ENCODE measurements around the gene DIPK1B. TPM values are rescaled to one million over a fixed set of nuclear protein-coding genes. Genes with fewer than 3 reads are reported as not detected.

The DIPK1B gene
- total and polyA plus RNA-seq, 3 donors from 2014 or later, result 23.3 to 36.2 (median 28.7) TPM

DNA sequence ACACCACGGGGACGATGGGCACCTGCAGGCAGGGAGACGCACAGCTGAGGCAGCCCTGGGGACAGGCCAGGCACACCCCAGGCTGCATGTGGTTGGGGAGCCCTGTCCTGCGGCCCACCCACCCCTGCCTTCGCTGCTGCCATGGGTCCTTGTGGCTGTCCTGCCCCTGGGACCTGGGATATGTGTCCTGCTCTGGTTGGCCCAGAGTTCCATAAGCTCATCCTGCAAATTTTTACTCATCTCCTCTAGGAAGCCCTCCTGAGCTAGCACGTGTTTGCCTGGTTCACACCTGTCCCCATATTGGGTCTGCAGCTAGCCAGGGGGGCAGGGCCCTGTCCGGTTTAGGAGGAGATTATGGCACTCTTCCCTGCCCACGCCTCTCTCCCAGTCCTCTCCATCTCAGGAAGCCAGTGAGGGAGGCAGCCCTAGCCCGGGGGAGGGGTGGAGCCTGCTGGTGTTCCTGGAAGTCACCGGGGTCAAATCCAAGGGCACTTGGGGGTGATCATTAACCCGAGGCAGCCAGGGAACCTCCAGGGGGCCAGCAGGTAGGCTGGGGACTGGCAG is 37.5 kb upstream of the DIPK1B start:
- no peaks in the 10 kb centered on the region for H3K27me3 ChIP-seq
- H3K36me3 ChIP-seq (ENCODE audit: low read depth, missing control alignments), result no peaks in the 10 kb centered on the region
- H3K4me1 ChIP-seq, result no peaks in the 10 kb centered on the region
- WGBS, 2 donors, result 77 to 88% methylated on average over 8 to 11 of the region's 11 CpGs
- TF ChIP-seq POLR2A (IDR thresholded peaks at IDR 0.05), result no peak
- TF ChIP-seq, protein P1, sequence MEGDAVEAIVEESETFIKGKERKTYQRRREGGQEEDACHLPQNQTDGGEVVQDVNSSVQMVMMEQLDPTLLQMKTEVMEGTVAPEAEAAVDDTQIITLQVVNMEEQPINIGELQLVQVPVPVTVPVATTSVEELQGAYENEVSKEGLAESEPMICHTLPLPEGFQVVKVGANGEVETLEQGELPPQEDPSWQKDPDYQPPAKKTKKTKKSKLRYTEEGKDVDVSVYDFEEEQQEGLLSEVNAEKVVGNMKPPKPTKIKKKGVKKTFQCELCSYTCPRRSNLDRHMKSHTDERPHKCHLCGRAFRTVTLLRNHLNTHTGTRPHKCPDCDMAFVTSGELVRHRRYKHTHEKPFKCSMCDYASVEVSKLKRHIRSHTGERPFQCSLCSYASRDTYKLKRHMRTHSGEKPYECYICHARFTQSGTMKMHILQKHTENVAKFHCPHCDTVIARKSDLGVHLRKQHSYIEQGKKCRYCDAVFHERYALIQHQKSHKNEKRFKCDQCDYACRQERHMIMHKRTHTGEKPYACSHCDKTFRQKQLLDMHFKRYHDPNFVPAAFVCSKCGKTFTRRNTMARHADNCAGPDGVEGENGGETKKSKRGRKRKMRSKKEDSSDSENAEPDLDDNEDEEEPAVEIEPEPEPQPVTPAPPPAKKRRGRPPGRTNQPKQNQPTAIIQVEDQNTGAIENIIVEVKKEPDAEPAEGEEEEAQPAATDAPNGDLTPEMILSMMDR (IDR thresholded peaks at IDR 0.05), result no peak
- intact Hi-C loops (cut with DNase I; ENCODE audit: low total_unique reads), result no loop called here
- H3K9me3 ChIP-seq, result no peaks in the 10 kb centered on the region
- no peak for DNase-seq
- H3K27ac ChIP-seq, result no peak overlapping the region
- H3K4me3 ChIP-seq, result no peak overlapping the region

DNA sequence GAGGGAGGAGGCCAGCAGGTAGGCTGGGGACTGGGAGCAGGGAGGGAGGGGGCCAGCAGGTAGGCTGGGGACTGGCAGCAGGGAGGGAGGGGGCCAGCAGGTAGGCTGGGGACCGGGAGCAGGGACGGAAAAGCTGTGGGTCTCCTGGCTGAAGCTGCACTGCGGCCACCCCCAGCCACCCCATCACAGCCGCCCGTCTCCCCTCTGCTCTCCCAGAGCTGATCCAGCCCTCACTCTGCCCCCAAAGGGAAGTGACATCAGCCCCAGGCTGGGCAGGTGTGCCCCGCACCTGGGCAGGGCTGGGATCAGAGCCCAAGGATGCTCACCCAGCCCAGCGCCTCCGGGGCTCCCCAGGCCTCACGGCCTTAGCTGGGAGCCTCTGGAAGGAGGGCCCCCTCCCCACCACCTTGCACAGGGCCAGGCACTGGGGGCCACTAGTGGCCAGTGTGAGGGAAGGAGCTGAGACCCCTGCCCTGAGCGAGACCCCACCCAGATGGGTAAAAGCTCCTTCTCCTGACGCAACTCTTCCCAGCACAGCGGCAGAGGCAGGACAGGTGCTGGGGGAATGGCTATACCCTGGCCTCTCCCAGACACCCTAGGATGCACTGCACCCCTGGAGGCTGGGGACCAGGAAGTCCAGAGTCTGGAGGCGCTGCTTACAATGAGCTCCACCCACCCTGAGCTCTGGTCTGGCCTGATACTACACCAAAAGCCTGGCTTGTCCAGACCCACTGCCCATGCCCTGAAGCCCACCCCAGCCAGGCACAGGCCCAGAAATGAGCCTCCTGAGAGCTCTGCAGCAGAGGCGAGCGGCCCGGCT is 36.7 kb upstream of the DIPK1B start:
- TF ChIP-seq POLR2A (IDR thresholded peaks at IDR 0.05), result no peak
- TF ChIP-seq, protein P1 (IDR thresholded peaks at IDR 0.05), result no peak
- Histone ChIP-seq H3K4me1 (no peaks in the 10 kb centered on the region), H3K9me3 (no peaks in the 10 kb centered on the region), H3K27ac (no peak overlapping the region), H3K27me3 (no peaks in the 10 kb centered on the region), H3K4me3 (no peak overlapping the region), H3K36me3 (ENCODE audit: low read depth, missing control alignments) (no peaks in the 10 kb centered on the region)
- intact Hi-C loops (cut with DNase I; ENCODE audit: low total_unique reads), result no loop called here
- WGBS, 2 donors, result 80 to 93% methylated on average over 4 to 16 of the region's 16 CpGs
- DNase-seq, result no peak

DNA sequence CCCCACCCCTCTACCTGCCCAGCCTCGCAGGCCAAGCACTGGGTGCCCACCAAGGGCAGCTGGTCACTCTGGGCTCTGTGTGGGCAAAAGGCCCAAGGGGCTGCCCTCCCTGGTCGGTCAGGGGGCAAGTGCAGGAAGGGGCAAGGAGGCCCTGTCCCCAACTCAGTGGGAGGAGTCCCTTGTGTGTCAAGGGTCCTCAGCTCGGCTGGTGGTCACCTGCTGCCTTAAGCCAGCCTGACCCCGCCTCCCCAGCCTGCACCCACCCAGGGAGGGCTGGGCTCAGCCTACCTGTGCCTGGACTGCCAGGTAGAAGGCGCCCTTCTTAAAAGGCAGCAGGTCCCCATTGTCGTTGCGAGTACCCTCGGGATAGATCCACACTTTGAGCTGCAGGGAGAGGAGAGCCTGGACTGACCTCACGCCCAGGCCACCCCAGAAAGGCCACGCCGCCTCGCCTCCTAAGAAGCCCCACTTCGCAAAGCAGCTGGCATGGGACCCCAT is 36.0 kb upstream of the DIPK1B start:
- no peak for DNase-seq
- no peaks in the 10 kb centered on the region for H3K27me3 ChIP-seq
- no peak overlapping the region for H3K27ac ChIP-seq
- TF ChIP-seq, protein P1 (IDR thresholded peaks at IDR 0.05), result no peak
- TF ChIP-seq POLR2A (IDR thresholded peaks at IDR 0.05), result no peak
- 80 to 97% methylated on average over 1 to 13 of the region's 13 CpGs for WGBS, 2 donors
- no peaks in the 10 kb centered on the region for H3K4me1 ChIP-seq
- no peaks in the 10 kb centered on the region for H3K36me3 ChIP-seq (ENCODE audit: low read depth, missing control alignments)
- no peaks in the 10 kb centered on the region for H3K9me3 ChIP-seq
- no peak overlapping the region for H3K4me3 ChIP-seq
- intact Hi-C loops (cut with DNase I; ENCODE audit: low total_unique reads), result no loop called here

DNA sequence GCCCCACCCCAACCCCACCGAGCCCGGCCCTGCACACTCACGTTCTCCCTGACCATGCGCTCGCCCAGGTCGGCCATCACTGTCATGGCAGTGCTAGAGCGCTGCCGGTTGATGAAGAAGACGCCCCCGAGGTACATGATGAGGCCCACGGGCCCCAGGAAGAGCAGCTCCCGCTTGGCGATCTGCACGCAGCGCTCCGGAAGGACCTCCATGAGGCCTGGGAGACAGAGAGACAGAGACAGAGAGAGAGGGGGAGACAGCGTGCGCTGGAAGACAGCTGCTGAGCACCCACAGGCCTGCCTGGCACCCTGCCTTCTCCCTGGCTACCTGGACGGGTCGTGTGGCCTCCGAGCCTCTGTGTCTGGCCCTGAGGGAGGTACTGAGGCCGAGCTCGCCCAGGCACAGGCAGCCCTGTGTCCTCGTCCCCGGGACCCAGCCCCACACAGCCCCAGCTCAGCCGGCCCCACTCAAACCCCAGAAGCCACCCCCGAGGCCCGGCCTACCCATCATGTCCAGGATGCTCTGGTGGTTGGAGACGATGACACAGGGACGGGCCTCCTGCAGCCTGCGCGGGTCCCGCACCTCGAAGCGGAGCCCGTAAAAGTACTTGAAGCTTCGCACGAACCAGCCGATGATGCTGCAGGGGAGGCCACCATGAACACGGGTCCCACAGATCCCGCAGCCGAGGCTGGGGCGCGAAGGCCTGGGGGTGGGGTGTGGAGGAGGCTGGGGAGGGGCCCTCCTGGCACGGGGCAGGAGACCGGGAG is 35.3 kb upstream of the DIPK1B start:
- 90 to 91% methylated on average over 19 to 45 of the region's 46 CpGs for WGBS, 2 donors
- Histone ChIP-seq H3K27me3 (no peaks in the 10 kb centered on the region), H3K9me3 (no peaks in the 10 kb centered on the region), H3K27ac (no peak overlapping the region), H3K4me3 (no peak overlapping the region), H3K36me3 (ENCODE audit: low read depth, missing control alignments) (no peaks in the 10 kb centered on the region), H3K4me1 (no peaks in the 10 kb centered on the region)
- TF ChIP-seq, protein P1 (IDR thresholded peaks at IDR 0.05), result no peak
- no peak for TF ChIP-seq POLR2A (IDR thresholded peaks at IDR 0.05)
- no peak for DNase-seq
- intact Hi-C loops (cut with DNase I; ENCODE audit: low total_unique reads), result no loop called here
